Mesothelial cell of epicardium (in vitro differentiated cells): Measurements from ENCODE around the gene EPHA4. TPM values are rescaled to one million over a fixed set of nuclear protein-coding genes. Genes with fewer than 3 reads are reported as not detected.

Source experiments
- DNase-seq, 2 experiments: peaks; one replicate each; pipeline ENCODE4 v3.0.0; 2021; ENCODE audit warnings: low spot score in 2 of 2; ENCODE audit not compliant: unreplicated experiment in 2 of 2
- H3K27ac Mint-ChIP-seq: 2 replicates; pipeline ENCODE4 v1.8.0; 2021; ENCODE audit warnings: mixed read lengths
- H3K27me3 Mint-ChIP-seq: 2 replicates; pipeline ENCODE4 v1.8.0; 2021; ENCODE audit warnings: low read depth, mixed read lengths
- H3K36me3 Mint-ChIP-seq: 2 replicates; pipeline ENCODE4 v1.8.0; 2021; ENCODE audit warnings: mixed read lengths
- H3K4me1 Mint-ChIP-seq: 2 replicates; pipeline ENCODE4 v1.8.0; 2021; ENCODE audit warnings: mixed read lengths
- H3K4me3 Mint-ChIP-seq: 2 replicates; pipeline ENCODE4 v1.8.0; 2021; ENCODE audit warnings: mild to moderate bottlenecking, moderate library complexity, mixed read lengths
- H3K9me3 Mint-ChIP-seq: 2 replicates; pipeline ENCODE4 v1.8.0; 2021; ENCODE audit warnings: mixed read lengths
- CTCF ChIP-seq: fragments of 200-600 bp; sonication (generic); IDR thresholded peaks from one replicate; pipeline ENCODE4 v1.5.0; 2021; ENCODE audit warnings: antibody characterized with exemption; ENCODE audit not compliant: unreplicated experiment
- total RNA-seq: library from RNA; stranded (reverse); gene quantifications from 3 replicates; pipeline ENCODE4 v1.2.1, GENCODE V29; 2021

The EPHA4 gene
- total RNA-seq, 1 donor from 2014 or later = 20.5 TPM

- Mint-ChIP-seq H3K27ac (no peak overlapping the region), H3K36me3 (no peaks in the 10 kb centered on the region), H3K9me3 (no peaks in the 10 kb centered on the region), H3K4me3 (no peak overlapping the region), H3K27me3 (no peaks in the 10 kb centered on the region), H3K4me1 (peaks cover 6% of the 10 kb centered on the region)
- TF ChIP-seq CTCF = no peak
- no peak for DNase-seq
These were observed 30.9 kb downstream of the EPHA4 start for GRCh38 chr2:221541131-221541735.

- TF ChIP-seq CTCF = no peak
- no peak overlapping the region for H3K27ac Mint-ChIP-seq
- no peak for DNase-seq
- H3K9me3 Mint-ChIP-seq = no peaks in the 10 kb centered on the region
- no peaks in the 10 kb centered on the region for H3K36me3 Mint-ChIP-seq
- peaks cover 6% of the 10 kb centered on the region for H3K4me1 Mint-ChIP-seq
- no peak overlapping the region for H3K4me3 Mint-ChIP-seq
- H3K27me3 Mint-ChIP-seq = no peaks in the 10 kb centered on the region
These were observed 32.9 kb downstream of the EPHA4 start for GRCh38 chr2:221539246-221539645.

- H3K9me3 Mint-ChIP-seq = no peaks in the 10 kb centered on the region
- no peak for DNase-seq
- no peaks in the 10 kb centered on the region for H3K27me3 Mint-ChIP-seq
- no peaks in the 10 kb centered on the region for H3K36me3 Mint-ChIP-seq
- H3K27ac Mint-ChIP-seq = no peak overlapping the region
- H3K4me1 Mint-ChIP-seq = peaks cover 13% of the 10 kb centered on the region
- H3K4me3 Mint-ChIP-seq = no peak overlapping the region
- TF ChIP-seq CTCF = no peak
These were observed 36.3 kb downstream of the EPHA4 start for GRCh38 chr2:221535824-221536223.

GRCh38 chr2:221533299-221533698 is 38.8 kb downstream of the EPHA4 start:
- H3K9me3 Mint-ChIP-seq = no peaks in the 10 kb centered on the region
- no peak overlapping the region for H3K27ac Mint-ChIP-seq
- H3K27me3 Mint-ChIP-seq = no peaks in the 10 kb centered on the region
- H3K4me3 Mint-ChIP-seq = no peak overlapping the region
- H3K36me3 Mint-ChIP-seq = no peaks in the 10 kb centered on the region
- H3K4me1 Mint-ChIP-seq = peaks cover 37% of the 10 kb centered on the region
- no peak for TF ChIP-seq CTCF
- no peak for DNase-seq

GRCh38 chr2:221532641-221533040 is 39.5 kb downstream of the EPHA4 start:
- DNase-seq = no peak
- Mint-ChIP-seq H3K27ac (no peak overlapping the region), H3K9me3 (no peaks in the 10 kb centered on the region), H3K4me3 (no peak overlapping the region), H3K36me3 (no peaks in the 10 kb centered on the region), H3K4me1 (peaks cover 39% of the 10 kb centered on the region), H3K27me3 (no peaks in the 10 kb centered on the region)
- TF ChIP-seq CTCF = no peak

GRCh38 chr2:221530653-221531037 is 41.5 kb downstream of the EPHA4 start:
- Mint-ChIP-seq H3K27me3 (no peaks in the 10 kb centered on the region), H3K27ac (no peak overlapping the region), H3K36me3 (no peaks in the 10 kb centered on the region), H3K9me3 (no peaks in the 10 kb centered on the region), H3K4me1 (peaks cover 43% of the 10 kb centered on the region), H3K4me3 (no peak overlapping the region)
- no peak for DNase-seq
- TF ChIP-seq CTCF = no peak
